ENCODE measurements around the gene FUT3. TPM values are rescaled to one million over a fixed set of nuclear protein-coding genes. Genes with fewer than 3 reads are reported as not detected.
"Not testable (repeated sequence)": the region's sequence is repeated elsewhere in the genome, so short reads cannot be mapped to it uniquely, and the experiment has no call there.

The FUT3 gene
- total RNA-seq, 1 experiment from 2014 or later: 2.6 TPM

- Histone ChIP-seq H3K9me3 (ENCODE audit: control insufficient read depth in 1 of 2, insufficient read depth in 1 of 2, low read depth in 1 of 2, low read length in 2 of 2) (no peaks in the 10 kb centered on the region), H3K4me3 (replicated peaks in 1 of 2; ENCODE audit: low read depth in 1 of 2, low read length in 2 of 2) (no peak overlapping the region), H3K9ac (ENCODE audit: low read length) (no peak overlapping the region), H3K27ac (ENCODE audit: low read depth, low read length) (no peak overlapping the region), H4K20me1 (ENCODE audit: insufficient read depth) (no peaks in the 10 kb centered on the region), H3K4me2 (ENCODE audit: low read length) (no peak overlapping the region), H3K4me1 (ENCODE audit: control insufficient read depth in 1 of 2, insufficient read depth in 2 of 2, low read length in 2 of 2) (no peaks in the 10 kb centered on the region; a peak in 1 of 4 replicates), H3K9me2 (ENCODE audit: insufficient read depth) (no peaks in the 10 kb centered on the region), H3K36me3 (ENCODE audit: control insufficient read depth in 1 of 2, insufficient read depth in 2 of 2, low read length in 2 of 2) (no peaks in the 10 kb centered on the region), H3K27me3 (ENCODE audit: insufficient read depth, low read length) (no peaks in the 10 kb centered on the region), H3K79me2 (ENCODE audit: insufficient read depth, low read length) (no peaks in the 10 kb centered on the region), H2AFZ (ENCODE audit: low read depth, low read length, poor library complexity, severe bottlenecking) (no peak overlapping the region)
- RAD21 ChIA-PET (ENCODE audit: low non-redundant PET in 1 of 2, low total read pairs in 2 of 2, uncharacterized antibody in 2 of 2, unreplicated experiment in 2 of 2): no interaction called here
- intact Hi-C loops (cut with micrococcal nuclease): no loop called here
- POLR2A ChIA-PET: no interaction called here
- ATAC-seq: no peak
- DNase-seq (ENCODE audit: low read depth, low spot score): no peak
- no peak for TF ChIP-seq ATF3 (IDR thresholded peaks at IDR 0.05)
- TF ChIP-seq POLR2A (IDR thresholded peaks at IDR 0.05; ENCODE audit: borderline replicate concordance, extremely low read depth, insufficient read depth, insufficient read length): no peak
- TF ChIP-seq MAX (IDR thresholded peaks at IDR 0.05): no peak
- no TSS peak for BruUV-seq (replicated peaks)
- CTCF ChIA-PET: no interaction called here
These were observed 11.9 kb upstream of the FUT3 start for GRCh38 chr19:5863030-5863665.

- CTCF ChIA-PET: interaction anchor here (1.5 kb wide), 1 partner anchor 53 kb away, joined by 4 read pairs; no protein-coding TSS in a partner anchor
- RAD21 ChIA-PET (ENCODE audit: low non-redundant PET in 1 of 2, low total read pairs in 2 of 2, uncharacterized antibody in 2 of 2, unreplicated experiment in 2 of 2): no interaction called here
- H3K4me3 ChIP-seq (replicated peaks in 1 of 2; ENCODE audit: low read depth in 1 of 2, low read length in 2 of 2): no peak overlapping the region
These were observed 6.2 kb upstream of the FUT3 start for GRCh38 chr19:5857203-5858081.

GRCh38 chr19:5855151-5855550, 3.9 kb upstream of the FUT3 start:
- RAD21 ChIA-PET (ENCODE audit: low non-redundant PET in 1 of 2, low total read pairs in 2 of 2, uncharacterized antibody in 2 of 2, unreplicated experiment in 2 of 2); DNase-seq (ENCODE audit: low read depth, low spot score); H3K9me3 ChIP-seq (ENCODE audit: control insufficient read depth in 1 of 2, insufficient read depth in 1 of 2, low read depth in 1 of 2, low read length in 2 of 2); H3K9me2 ChIP-seq (ENCODE audit: insufficient read depth); H4K20me1 ChIP-seq (ENCODE audit: insufficient read depth); H3K79me2 ChIP-seq (ENCODE audit: insufficient read depth, low read length); BruUV-seq (replicated peaks); H2AFZ ChIP-seq (ENCODE audit: low read depth, low read length, poor library complexity, severe bottlenecking); POLR2A ChIA-PET; H3K4me2 ChIP-seq (ENCODE audit: low read length); H3K27me3 ChIP-seq (ENCODE audit: insufficient read depth, low read length); intact Hi-C loops (cut with micrococcal nuclease); H3K27ac ChIP-seq (ENCODE audit: low read depth, low read length); ATAC-seq; H3K36me3 ChIP-seq (ENCODE audit: control insufficient read depth in 1 of 2, insufficient read depth in 2 of 2, low read length in 2 of 2); H3K9ac ChIP-seq (ENCODE audit: low read length); CTCF ChIA-PET; H3K4me3 ChIP-seq (replicated peaks in 1 of 2; ENCODE audit: low read depth in 1 of 2, low read length in 2 of 2): not testable (repeated sequence)
- peaks cover 12 to 14% of the 10 kb centered on the region in 2 experiments for H3K4me1 ChIP-seq (ENCODE audit: control insufficient read depth in 1 of 2, insufficient read depth in 2 of 2, low read length in 2 of 2)

More at GRCh38 chr19:5857203-5858081, 6.2 kb upstream of the FUT3 start:
- Histone ChIP-seq H3K4me2 (ENCODE audit: low read length) (no peak overlapping the region), H3K36me3 (ENCODE audit: control insufficient read depth in 1 of 2, insufficient read depth in 2 of 2, low read length in 2 of 2) (no peaks in the 10 kb centered on the region), H3K27me3 (ENCODE audit: insufficient read depth, low read length) (no peaks in the 10 kb centered on the region), H2AFZ (ENCODE audit: low read depth, low read length, poor library complexity, severe bottlenecking) (no peak overlapping the region), H3K79me2 (ENCODE audit: insufficient read depth, low read length) (no peaks in the 10 kb centered on the region), H3K4me1 (ENCODE audit: control insufficient read depth in 1 of 2, insufficient read depth in 2 of 2, low read length in 2 of 2) (no peaks in the 10 kb centered on the region; a peak in 1 of 4 replicates), H3K9ac (ENCODE audit: low read length) (no peak overlapping the region), H3K27ac (ENCODE audit: low read depth, low read length) (no peak overlapping the region), H4K20me1 (ENCODE audit: insufficient read depth) (no peaks in the 10 kb centered on the region), H3K9me2 (ENCODE audit: insufficient read depth) (no peaks in the 10 kb centered on the region), H3K9me3 (ENCODE audit: control insufficient read depth in 1 of 2, insufficient read depth in 1 of 2, low read depth in 1 of 2, low read length in 2 of 2) (no peaks in the 10 kb centered on the region; a peak in 1 of 4 replicates)
- no TSS peak for BruUV-seq (replicated peaks)
- no peak for DNase-seq (ENCODE audit: low read depth, low spot score)
- no peak for ATAC-seq
- intact Hi-C loops (cut with micrococcal nuclease): no loop called here
- TF ChIP-seq CBX3 (IDR thresholded peaks at IDR 0.05; ENCODE audit: low read depth) (peak; percentile 76; the same call in 1 of the 2 replicates), POLR2A (IDR thresholded peaks at IDR 0.05; ENCODE audit: borderline replicate concordance, extremely low read depth, insufficient read depth, insufficient read length) (no peak), SIN3A (IDR thresholded peaks at IDR 0.05; ENCODE audit: low read depth) (no peak), EZH2phosphoT487 (IDR thresholded peaks at IDR 0.05; ENCODE audit: borderline replicate concordance) (no peak), SRF (IDR thresholded peaks at IDR 0.05; ENCODE audit: low read depth) (no peak), YY1 (IDR thresholded peaks at IDR 0.05; ENCODE audit: extremely low read depth, insufficient replicate concordance, low read depth, low read length) (no peak)
- POLR2A ChIA-PET: no interaction called here

All from HCT116 (cell line).